Testis (tissue), 3 donors: ENCODE measurements around the gene ELN. TPM values are rescaled to one million over a fixed set of nuclear protein-coding genes. Genes with fewer than 3 reads are reported as not detected.

ENCODE experiments used
- DNase-seq: peaks from one replicate; pipeline ENCODE4 v3.0.0-alpha.2; 2019
- H3K27ac ChIP-seq, 2 donors: fragments of 200-600 bp; sonication (generic); one replicate each; pipeline ENCODE4 v1.5.1; 2019
- H3K27me3 ChIP-seq: fragments of 200-600 bp; sonication (generic); one replicate; pipeline ENCODE4 v1.5.1; 2019
- H3K36me3 ChIP-seq: fragments of 200-600 bp; sonication (generic); one replicate; pipeline ENCODE4 v1.5.1; 2017; ENCODE audit warnings: low read depth; ENCODE audit errors: missing control alignments
- H3K4me1 ChIP-seq: fragments of 200-600 bp; sonication (generic); one replicate; pipeline ENCODE4 v1.5.1; 2019
- H3K4me3 ChIP-seq, 2 donors: fragments of 200-600 bp; sonication (generic); one replicate each; pipeline ENCODE4 v1.5.1; 2017 to 2019
- H3K9me3 ChIP-seq: fragments of 200-600 bp; sonication (generic); one replicate; pipeline ENCODE4 v1.5.1; 2017
- CTCF ChIP-seq, 3 experiments: fragments of 450-650 bp in 2 of 3; fragments of 200-600 bp in 1 of 3; sonication (generic) in 1 of 3; IDR thresholded peaks; one replicate each; pipeline ENCODE4 v1.5.1; 2016 to 2019; ENCODE audit warnings: antibody characterized with exemption in 3 of 3, mild to moderate bottlenecking in 2 of 3, moderate library complexity in 1 of 3
- POLR2A ChIP-seq: fragments of 450-650 bp; IDR thresholded peaks from one replicate; pipeline ENCODE4 v1.6.1; 2017; ENCODE audit warnings: antibody characterized with exemption, mild to moderate bottlenecking, moderate library complexity
- WGBS, 2 donors: methylation state at CpG; one replicate each; pipeline ENCODE4 v1.1.5; 2018; 5-methylcytosine and 5-hydroxymethylcytosine counted together
- intact Hi-C: fragments of 100-400 bp; cut with DNase I; formaldehyde crosslinking; loops from one replicate; pipeline ENCODE4 v1.15.1; 2023; ENCODE audit warnings: low total_unique reads
- polyA plus RNA-seq: library from polyadenylated mRNA; stranded (reverse); fragments of 350-450 nt; fragmentation: Illumina TruSeq; extraction: RNeasy Lipid Tissue Mini Kit (QIAGEN cat#74804); gene quantifications from one replicate; pipeline ENCODE4 v1.2.3, GENCODE V29; 2014; ENCODE audit warnings: low read depth, low replicate concordance; ENCODE audit not compliant: insufficient read depth
- total RNA-seq, 2 donors: library from RNA; depleted of rRNA; stranded (reverse); fragments of >200 nt; gene quantifications; one replicate each; pipeline ENCODE4 v1.2.3, GENCODE V29; 2016

Gene ELN
- total and polyA plus RNA-seq, 3 donors from 2014 or later = 24.6 to 55.9 (median 35.2) TPM

GRCh38 chr7:74014931-74015330 lies 13.0 kb upstream of the ELN start:
- DNase-seq = no peak
- Histone ChIP-seq H3K27me3 (no peaks in the 10 kb centered on the region), H3K9me3 (no peaks in the 10 kb centered on the region), H3K4me1 (no peaks in the 10 kb centered on the region), H3K36me3 (no peaks in the 10 kb centered on the region), H3K4me3 (no peak overlapping the region), H3K27ac (no peak overlapping the region)
- TF ChIP-seq CTCF (IDR thresholded peaks at IDR 0.05) (no peak), POLR2A (no peak)
- 80 to 88% methylated on average over 6 of the region's 6 CpGs for WGBS, 2 donors
- intact Hi-C loops = no loop called here

GRCh38 chr7:74015670-74016069 lies 12.3 kb upstream of the ELN start:
- WGBS, 2 donors = 86 to 91% methylated on average over 4 of the region's 4 CpGs
- H3K4me1 ChIP-seq = no peaks in the 10 kb centered on the region
- no peak for TF ChIP-seq CTCF (IDR thresholded peaks at IDR 0.05)
- no peak for TF ChIP-seq POLR2A
- intact Hi-C loops = no loop called here
- H3K27ac ChIP-seq = no peak overlapping the region
- H3K9me3 ChIP-seq = no peaks in the 10 kb centered on the region
- H3K27me3 ChIP-seq = no peaks in the 10 kb centered on the region
- no peaks in the 10 kb centered on the region for H3K36me3 ChIP-seq
- no peak overlapping the region for H3K4me3 ChIP-seq
- no peak for DNase-seq

- WGBS, 2 donors = 72 to 78% methylated on average over 6 of the region's 6 CpGs
- DNase-seq = no peak
- peaks cover 5% of the 10 kb centered on the region for H3K4me1 ChIP-seq
- H3K27me3 ChIP-seq = no peaks in the 10 kb centered on the region
- TF ChIP-seq POLR2A = no peak
- TF ChIP-seq CTCF (IDR thresholded peaks at IDR 0.05) = no peak
- no peaks in the 10 kb centered on the region for H3K9me3 ChIP-seq
- intact Hi-C loops = no loop called here
- H3K4me3 ChIP-seq = no peak overlapping the region
- no peaks in the 10 kb centered on the region for H3K36me3 ChIP-seq
- H3K27ac ChIP-seq = no peak overlapping the region
These were observed 10.8 kb upstream of the ELN start for GRCh38 chr7:74017125-74017524.

- WGBS, 2 donors = 82 to 88% methylated on average over 9 to 10 of the region's 10 CpGs
- intact Hi-C loops = no loop called here
- peaks cover 13% of the 10 kb centered on the region for H3K4me1 ChIP-seq
- no peaks in the 10 kb centered on the region for H3K36me3 ChIP-seq
- DNase-seq = no peak
- no peaks in the 10 kb centered on the region for H3K27me3 ChIP-seq
- TF ChIP-seq POLR2A (no peak), CTCF (IDR thresholded peaks at IDR 0.05) (no peak)
- H3K27ac ChIP-seq = no peak overlapping the region
- H3K4me3 ChIP-seq = no peak overlapping the region
- H3K9me3 ChIP-seq = no peaks in the 10 kb centered on the region
These were observed 9.6 kb upstream of the ELN start for GRCh38 chr7:74018246-74018895.

GRCh38 chr7:74019149-74019548 lies 8.8 kb upstream of the ELN start:
- intact Hi-C loops = no loop called here
- TF ChIP-seq POLR2A (no peak), CTCF (IDR thresholded peaks at IDR 0.05) (no peak)
- no peaks in the 10 kb centered on the region for H3K9me3 ChIP-seq
- 92 to 93% methylated on average over 5 of the region's 5 CpGs for WGBS, 2 donors
- no peaks in the 10 kb centered on the region for H3K36me3 ChIP-seq
- H3K4me1 ChIP-seq = peaks cover 17% of the 10 kb centered on the region
- no peak for DNase-seq
- H3K27ac ChIP-seq = no peak overlapping the region
- no peak overlapping the region for H3K4me3 ChIP-seq
- no peaks in the 10 kb centered on the region for H3K27me3 ChIP-seq
